Activated CD4-positive, alpha-beta T cell treated with anti-CD3 and anti-CD28 coated beads, Interleukin-10, Interleukin-2, amounts not matched to agents 100 ng/mL and 50 ng/mL, durations not matched to agents 16 hours and 8 hours (primary cell): Measurements from ENCODE around the gene ENPP6.
"Not testable (repeated sequence)": the region's sequence is repeated elsewhere in the genome, so short reads cannot be mapped to it uniquely, and the experiment has no call there.

ENCODE experiments used
- DNase-seq: peaks from one replicate; pipeline ENCODE4 v3.0.0-alpha.2; 2020

Gene ENPP6

DNA sequence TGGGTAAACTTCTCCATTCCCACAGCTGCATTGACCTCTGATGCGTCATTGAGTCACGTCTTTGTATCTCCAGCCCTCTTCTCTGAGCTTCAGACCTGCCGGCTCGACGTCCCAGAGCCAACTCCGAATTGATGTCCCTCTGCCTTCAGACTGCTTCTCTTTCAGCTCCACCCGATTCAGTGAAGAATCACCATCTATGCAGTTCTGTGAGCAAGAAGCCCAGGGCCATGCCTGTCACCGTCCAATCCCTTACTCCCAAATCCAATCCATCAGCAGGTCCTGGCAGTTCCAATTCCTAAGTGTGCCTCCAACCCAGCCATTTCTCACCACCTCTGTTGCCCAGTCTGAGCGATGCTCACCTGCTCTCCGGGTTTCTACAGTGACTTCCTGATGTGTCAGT, 70.7 kb downstream of the ENPP6 start:
- no peak for DNase-seq

DNA sequence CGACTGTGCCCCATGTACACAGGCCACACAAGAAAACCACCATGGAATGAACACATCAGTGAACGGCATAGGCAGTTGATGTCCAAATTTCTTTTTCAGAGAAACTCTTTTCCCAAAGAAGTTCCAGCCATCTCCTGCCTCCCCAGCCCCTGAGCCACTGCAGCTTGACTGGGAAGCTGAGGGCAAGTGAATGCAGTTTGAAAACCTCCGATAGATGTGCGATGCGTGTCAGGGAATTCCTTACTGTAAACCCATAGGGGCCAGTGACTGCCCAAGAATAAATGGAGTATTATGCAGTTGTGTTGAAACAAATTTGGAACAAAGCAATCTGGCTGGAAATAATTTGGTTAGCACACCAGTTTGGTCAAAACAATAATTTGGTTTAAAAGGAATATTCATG, 72.1 kb downstream of the ENPP6 start:
- DNase-seq = no peak

DNA sequence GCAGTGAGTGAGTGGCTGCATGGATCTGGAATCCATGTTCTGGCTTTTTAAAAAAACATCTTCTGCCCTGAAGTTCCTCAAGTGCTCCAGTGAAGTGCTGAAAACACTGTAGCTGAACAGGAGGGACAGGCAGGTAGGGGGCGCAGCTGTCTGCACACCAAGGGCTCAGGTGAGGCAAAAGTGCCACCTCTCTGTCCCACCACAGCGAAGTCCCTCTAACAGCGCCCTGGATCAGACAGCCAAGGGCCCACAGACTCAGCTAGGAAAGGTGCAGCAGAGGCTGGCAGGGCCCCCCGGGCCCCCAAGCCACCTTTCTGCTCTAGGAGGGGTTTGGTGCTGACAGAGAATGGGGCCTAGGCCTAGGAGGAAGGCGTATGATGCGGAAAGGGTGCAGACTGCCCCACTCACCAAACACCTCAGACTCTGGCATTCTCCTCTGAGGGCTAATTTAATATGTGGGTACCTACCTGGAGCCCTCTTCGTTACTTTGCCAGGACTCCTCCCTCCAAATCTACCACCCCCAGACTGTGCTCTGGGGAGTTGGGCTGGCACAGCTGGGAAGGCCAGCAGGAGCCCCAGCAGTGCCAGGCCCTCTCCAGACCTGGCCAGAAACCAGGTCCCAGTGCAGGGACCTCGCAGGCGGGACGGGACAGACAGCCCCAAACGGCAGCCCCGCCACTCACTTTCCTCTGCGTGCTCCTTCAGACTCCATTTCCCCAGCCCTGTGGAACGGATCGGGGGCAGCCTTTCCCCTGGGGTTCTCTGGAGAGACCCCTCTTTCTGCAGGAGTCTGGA, 73.7 kb downstream of the ENPP6 start:
- DNase-seq = no peak

DNA sequence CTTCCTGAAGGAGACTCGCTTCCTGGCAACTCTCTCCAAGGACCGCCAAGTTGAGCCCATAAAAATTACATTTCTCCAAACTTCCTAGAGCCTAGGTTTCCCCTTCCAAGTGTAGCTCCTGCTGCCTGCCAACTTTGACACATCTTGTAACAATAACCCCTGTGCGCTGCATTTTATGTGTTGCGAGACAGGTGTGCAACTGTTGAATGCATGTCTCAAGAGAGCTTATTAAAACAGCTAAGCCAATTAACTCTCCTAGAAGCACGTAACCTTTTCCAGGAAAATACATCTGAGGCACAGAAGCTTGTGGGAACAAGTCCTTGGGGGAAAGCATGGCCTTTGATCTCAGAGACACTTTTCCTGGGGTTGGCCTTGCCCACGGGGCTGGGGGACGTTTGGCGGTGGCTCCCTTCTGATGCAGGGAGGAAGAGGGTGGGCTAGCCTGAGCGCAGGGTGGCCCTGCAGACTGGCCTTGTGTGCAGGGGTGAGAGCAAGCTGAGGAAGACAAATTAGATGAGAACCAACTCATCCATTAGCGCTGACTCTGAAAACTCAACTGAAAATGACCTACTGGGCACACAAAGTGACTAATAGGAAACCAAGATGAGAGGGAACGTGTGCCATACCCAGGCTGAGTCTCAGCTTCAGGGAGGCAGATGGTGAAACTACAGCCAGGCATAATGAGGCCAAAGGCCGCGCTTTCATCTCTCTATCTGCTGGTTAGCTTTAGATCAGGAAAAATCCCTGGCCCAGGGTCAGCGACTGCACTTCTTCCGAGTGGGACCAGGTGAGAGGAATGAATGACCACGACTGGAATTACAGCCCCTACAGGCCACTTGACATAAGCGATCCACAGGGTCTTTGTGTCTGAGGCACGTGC, 75.3 kb downstream of the ENPP6 start:
- DNase-seq = no peak

DNA sequence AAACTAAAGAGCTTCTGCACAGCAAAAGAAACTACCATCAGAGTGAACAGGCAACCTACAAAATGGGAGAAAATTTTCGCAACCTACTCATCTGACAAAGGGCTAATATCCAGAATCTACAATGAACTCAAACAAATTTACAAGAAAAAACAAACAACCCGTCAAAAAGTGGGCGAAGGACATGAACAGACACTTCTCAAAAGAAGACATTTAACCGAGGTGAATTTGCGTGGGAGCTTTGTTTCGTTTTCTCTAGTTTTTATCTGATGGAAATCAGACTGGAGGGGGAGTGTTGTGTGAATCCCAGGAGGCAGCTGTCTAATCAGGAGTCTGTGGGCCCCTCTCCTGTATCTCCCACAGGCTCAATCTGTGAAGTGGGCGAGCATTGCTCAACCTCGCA, 76.8 kb downstream of the ENPP6 start:
- not testable (repeated sequence) for DNase-seq

DNA sequence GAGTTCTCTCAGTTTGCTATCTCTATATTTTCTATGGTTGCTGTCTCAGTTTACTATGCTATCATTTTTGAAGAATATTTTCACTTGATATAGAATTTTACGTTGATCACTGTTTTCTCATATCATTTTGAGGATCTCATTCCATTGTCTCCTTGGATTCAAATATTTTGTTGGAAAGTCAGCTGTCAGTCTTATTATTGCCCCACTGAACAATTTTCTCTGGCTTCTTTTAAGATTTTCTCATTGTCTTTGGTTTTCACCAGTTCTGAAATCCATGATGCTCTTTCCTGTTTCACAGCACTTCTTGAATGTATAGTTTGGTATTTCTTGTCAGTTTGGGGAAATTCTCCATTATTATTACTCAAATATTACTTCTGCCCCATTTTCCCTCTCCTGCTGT, 81.1 kb downstream of the ENPP6 start:
- DNase-seq = no peak

DNA sequence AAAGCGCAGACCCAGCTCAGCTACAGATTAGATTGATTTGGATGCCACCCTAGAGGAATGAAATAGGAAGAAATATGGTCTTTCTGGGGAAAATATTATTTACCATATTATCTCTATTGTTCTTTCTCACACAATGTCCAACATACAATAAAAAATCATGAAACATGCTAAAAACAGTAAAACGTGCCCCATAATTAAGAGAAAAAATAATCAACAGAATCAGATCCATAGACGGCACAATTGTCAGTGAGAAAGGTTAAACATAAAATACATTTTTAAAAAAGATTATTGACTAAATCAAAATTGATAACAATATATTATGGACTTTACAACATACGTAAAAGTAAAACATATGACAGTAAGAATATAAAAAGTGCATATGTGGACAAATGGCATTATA, 90.9 kb downstream of the ENPP6 start:
- DNase-seq = no peak

DNA sequence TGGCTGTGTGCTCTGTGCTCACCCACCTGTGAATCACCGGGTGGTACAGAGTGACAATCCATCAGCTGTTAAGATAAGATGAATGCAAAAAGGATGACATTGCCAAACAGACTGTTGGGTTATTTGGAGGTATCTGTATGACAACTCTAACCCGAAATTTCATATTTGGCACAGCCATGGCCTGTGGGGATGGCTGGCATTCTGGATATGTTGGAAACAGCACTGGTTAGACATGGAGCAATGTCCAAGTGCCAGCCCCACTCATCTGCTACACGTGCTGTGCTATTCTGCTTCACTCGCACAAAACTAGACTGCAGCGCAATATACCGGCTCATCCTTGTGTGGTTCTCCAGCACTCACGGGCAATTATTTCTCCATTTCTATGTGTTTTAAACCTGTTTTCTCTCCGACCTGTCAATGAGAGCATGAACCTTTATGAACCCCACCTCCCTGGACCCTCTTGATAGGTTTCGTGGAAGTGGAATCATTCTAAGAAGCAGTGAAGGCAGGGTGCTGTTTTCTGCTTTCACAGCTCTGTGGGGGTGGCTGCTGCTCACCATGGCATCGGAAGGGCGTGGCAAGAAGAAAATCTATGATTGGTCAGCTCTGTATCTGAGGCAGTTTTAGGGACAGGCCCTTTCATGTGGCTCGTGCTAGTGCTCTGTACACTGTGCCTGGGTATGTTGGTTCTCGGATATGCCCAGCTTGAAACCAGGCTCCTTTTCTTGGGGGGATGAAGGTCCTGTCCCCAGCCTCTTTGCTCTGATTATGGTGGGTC, 94.9 kb downstream of the ENPP6 start:
- DNase-seq = no peak

DNA sequence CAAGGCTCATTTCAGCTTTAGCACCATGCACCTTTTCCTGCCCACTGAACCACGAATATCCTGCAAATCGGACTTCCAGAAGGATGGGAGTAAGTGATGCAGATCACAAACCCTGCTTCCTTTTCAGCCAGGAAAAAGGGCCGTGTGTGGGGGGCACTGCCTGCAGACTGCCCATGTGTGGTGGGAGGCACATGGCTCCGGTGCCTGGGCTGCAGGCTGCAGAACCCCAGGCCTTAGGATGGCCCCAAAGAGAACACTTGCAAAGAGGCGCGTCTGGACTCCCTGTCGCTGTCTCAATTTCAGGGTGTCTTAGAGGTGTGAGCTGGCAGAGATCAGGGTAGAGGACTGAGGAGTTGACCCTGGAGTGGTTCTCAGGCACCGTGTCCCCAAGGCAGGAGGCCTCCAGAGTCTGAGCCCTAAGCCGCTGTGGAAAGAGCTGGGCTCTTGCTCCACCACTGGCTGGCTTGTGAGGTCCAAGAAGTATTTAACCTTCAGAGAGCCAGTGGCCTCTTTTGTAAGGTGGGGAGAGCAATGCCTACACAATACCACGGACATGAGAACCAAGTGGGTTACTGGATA, 97.0 kb downstream of the ENPP6 start:
- DNase-seq = no peak

DNA sequence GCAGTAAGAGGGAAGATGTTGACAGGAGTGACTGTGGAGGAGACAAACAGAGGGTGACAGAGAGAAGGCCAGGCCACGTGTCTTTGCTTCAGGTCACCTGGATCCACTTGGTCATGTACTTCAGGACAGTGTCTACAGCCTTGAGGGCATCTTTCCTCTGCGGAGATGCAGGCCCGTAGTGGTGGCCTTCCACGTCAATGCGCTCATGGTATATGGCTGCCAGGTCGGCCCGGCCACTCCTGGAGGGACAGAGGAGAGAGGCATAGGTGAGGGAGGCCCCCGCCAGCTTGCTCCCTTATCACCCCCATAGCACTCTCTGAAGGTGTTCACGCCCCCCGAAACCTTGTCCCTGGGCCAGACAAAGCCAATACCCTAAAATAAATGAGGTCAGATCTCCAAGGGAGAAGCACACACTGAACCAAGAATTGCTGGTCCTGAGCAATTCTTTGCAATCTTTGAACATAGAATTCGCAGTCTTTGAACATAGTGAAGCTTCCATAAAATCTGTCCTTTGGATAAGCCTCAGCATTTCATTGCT, 99.9 kb downstream of the ENPP6 start:
- no peak for DNase-seq

DNA sequence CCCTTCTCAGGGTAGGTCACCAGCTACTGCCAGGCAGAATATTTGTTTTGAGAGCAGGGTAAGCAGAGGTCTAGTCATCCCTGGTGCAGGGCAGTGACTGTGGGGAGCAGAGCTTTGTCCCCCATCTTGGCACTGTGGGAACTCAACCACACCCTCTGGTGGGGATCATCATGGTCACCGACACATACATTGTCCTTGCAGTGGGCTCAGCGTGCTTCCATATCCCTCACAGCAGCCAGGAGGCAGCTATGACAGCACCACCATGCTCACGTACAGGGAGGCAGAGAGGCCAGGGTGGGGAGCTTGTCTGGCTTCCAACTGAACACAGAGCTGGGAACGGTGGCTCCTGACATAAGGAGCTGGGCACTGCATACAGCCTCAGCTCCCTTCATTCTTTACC, 102.3 kb downstream of the ENPP6 start:
- no peak for DNase-seq

DNA sequence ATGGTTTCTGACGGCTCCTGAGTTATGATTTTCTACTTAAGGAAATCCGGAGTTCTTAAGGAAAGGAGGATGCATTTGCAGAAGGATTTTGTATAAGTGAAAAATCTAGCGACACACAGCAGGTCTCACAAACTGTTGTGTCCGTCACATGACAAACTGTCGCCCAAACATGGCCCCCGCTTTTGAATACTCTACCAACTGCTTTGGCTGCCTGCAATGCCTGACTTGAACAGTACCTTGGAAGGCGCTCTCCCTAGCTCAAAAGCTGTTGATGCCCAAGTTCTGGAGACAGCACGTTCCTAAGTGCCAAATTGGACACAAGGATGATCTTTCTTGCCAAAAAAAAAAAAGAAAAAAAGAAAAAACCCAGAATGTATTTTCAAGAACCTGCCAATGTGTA, 103.2 kb downstream of the ENPP6 start:
- DNase-seq = no peak

DNA sequence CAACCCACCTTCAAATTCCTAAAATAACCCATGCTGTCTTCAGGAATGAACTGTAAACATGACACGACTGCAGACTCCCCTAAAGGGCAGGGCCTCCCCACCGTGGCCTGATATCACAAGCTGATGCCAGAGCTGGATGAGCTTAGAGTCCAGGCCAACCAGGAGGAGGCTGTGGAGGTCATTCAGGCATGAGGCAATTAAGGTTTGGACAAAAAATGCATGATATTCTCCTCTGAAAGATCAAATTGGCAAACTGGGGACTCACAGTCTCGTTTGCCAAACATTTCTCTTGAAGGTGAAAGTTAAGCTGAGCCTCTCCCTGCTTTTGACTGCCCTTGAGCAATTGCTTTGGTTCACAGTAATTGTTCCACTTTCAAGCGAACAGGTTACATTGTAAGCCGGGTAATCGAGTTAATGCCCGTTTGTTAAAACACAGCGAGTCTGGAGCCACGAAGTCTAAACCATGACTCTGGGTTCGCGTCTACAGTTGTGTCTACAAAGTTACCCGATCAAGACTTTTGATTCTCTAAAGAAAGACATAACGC, 105.6 kb downstream of the ENPP6 start:
- DNase-seq = no peak

DNA sequence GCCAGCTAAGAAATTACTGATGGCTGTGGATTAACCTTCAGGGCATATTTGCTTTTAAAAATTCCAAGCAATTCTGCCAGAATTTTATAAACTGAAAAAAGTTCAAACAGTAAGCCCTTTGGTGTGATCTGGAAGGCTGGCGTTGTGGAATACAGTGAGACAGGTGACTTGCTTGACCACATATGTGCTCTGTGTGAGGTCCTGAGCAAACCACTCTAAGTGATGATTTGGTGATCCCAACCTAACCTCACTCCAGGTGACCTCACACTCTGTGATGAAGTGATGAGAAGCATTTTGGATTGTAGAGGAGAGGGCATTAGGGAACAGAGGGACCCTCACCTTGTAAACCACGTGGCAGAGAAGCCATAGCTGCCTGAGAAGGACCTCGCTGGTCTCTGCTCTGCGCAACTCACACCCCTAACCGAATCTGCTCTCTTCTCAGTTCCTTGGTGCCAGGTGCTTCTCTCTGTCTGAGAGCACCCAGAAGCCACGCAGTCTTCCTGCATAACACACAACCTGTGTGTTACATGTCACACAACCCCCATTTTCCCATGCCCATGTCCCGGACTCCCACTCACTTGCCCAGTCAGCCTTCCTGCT, 106.3 kb downstream of the ENPP6 start:
- DNase-seq = no peak

DNA sequence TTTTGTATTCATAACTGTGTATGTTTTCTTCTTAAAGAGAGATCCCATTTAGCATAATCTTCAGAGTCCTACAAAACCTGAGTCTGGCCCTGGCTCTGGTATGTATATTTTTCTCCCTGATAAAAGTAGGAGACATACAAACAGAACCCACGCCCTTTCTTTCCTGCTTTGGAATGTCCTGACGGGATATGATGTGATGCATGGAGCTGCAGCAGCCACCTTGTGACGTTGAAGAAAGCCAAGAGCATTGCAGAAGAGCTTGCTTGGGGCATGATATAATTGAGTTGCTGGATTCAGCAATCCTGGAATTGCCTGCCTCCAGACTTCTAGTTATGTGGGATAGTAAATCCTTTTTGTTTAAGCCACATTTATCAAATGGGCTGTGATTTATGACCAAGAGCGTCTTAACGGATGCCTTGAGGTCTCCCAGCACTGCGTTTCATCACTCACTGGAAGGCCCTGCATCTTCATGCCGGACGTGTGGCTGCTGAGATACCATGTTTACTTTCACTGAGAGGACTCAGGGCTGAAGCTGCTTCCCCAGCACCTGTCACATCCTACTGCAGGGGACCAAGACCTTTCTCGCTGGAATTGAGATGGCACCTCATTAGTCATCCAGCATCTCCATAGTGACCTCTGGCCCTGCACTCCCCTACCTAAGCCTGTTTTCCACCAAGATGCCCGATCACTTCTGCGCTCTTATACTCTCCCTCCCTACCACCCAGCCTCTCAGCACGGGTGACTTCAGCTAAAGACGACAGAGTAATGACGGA, 107.0 kb downstream of the ENPP6 start:
- DNase-seq = no peak

DNA sequence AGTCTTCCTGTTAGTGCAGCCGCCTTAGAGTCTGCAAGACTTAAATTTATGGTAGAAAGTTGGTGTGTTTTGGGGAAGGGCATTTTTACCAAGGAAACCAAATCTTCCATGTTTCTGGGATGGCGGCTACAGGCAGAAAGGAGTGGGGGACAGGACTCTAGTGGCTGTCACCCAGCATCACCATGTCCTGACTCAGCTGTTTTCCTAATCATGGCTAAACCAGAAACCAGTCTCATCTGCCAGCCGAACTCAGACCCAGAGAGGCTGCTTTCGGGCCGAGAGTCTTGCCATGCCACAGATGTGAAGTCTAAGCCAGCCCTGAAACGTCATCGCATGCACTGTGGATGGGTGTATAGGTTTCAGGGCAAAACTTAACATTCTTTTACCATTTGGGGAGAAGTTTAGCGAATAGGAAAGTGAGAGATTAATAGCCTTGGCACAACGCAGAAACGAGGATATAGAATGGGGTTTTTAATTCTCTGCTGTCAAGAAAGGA, 109.6 kb downstream of the ENPP6 start:
- DNase-seq = no peak

DNA sequence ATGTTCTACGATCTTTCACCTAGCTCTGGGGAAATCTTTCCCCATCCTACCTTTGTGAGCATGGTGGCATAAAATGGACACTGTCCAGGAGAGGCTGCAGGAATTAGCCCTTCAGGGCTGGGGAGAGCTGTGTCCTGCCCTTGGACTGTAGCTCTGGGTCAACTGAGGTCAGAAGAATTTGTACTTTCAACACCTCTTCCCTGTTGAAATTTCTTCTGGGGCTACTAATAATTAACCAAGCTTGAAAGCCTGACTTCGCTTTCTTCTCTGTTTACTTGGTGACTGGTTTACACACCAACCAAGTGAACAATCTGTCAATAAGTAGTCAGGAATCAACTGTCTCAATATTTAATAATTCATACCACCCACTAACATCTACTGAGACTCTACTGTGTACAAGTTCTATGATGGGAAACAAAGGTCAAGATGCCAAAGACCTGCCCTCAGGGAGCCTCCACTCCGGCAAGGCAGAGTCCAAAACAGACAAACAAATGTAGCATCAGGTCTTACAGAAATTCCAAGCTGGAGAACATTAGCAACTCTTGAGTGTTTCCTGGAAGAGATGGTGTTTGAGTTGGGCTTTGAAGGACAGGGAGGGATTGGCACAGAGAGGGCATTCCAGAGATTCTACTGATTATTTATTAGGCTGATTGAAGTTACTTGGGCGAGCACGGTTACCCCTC, 113.1 kb downstream of the ENPP6 start:
- DNase-seq = no peak

DNA sequence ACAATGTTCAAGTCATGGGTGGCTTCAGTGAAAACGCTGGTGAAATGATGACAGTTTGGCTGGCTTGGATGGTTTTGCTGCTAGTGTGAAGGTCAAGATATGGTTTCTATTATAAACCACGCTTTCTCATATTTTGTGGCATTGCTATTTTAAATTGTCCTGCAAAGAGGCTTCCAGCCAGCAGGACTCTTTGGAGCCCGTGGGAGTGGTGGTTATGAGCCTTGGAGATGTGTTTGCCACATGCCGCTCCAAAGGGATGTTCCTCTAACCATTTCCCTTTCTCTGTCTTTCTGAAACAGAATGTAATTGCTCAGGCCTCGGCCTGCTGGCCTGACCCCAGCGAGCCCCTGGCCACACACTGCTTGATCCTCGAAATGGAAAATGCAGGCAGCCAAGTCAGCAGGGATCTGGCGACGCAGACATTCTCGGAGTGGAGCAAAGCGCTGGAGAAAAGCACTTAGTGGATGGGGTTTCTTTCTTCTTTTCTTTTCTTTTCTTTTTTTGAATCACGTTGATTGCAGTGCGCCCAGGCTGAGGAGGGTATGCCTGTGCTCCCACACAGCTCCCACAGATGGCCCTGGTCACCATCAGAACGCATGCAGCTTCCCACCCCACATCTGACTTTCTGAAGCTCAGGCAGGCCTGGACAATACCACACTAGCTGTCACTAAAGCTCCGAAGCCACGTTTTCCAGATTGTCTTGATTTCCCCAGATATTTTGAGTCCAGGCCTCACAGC, 114.0 kb downstream of the ENPP6 start:
- no peak for DNase-seq

DNA sequence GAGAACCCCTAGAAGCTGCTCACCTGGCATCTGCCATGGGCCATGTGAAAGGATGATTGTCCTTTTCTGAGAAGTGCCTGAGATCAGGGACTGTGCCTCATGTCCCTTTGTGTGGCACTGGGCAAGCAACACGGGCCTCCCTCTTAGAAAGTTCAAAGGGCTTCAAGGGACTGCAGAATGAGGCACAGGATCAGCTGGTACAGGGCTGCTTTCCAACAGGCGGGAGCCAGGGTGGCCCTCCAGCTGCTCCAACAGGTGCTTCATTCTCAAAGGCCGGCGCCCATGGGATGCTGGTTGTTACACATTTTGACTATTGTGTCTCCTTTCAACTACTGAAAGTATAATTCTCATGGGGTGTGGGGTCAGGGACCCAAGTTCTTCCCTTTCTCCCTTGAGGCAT, 114.7 kb downstream of the ENPP6 start:
- DNase-seq = no peak

DNA sequence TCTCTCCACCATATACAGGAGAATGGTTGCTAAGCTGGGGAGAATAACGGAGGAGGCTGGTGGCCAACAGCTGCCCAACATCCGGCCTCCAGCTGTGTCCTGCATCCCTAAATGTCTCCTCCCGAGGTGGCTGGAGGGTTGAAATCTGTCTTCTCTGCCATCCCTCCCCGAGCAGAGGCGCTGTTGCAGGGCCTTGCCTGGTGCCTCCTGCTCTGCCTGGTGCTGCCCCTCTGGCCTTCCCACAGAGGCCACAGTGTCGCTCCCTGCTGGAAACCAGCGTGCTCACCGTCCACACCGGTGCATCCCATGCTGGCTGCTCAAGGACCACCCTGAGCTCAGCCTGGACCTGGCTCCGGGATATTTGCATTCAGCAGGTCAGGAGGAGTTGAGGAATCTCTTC, 115.2 kb downstream of the ENPP6 start:
- no peak for DNase-seq
